CD14-positive monocyte (primary cell): ENCODE measurements around the gene MKNK1. TPM values are rescaled to one million over a fixed set of nuclear protein-coding genes. Genes with fewer than 3 reads are reported as not detected.

Experiments
- DNase-seq, 3 donors: peaks; one replicate each; pipeline ENCODE4 v3.0.0-alpha.2; 2011 to 2022
- H2AFZ ChIP-seq: 2 replicates; pipeline ENCODE4 v1.6.0; 2012; ENCODE audit warnings: mild to moderate bottlenecking, low read depth, low read length, inconsistent platforms; ENCODE audit not compliant: insufficient read depth, poor library complexity, severe bottlenecking
- H3K27ac ChIP-seq, 2 donors: 1 replicate in 1 of 2; 2 replicates in 1 of 2; pipeline ENCODE4 v1.5.1; 2012 to 2013; ENCODE audit warnings: low read length in 2 of 2, control low read depth in 1 of 2, inconsistent platforms in 1 of 2, low read depth in 1 of 2, mild to moderate bottlenecking in 1 of 2
- H3K27me3 ChIP-seq, 2 donors: one replicate each; pipeline versions ENCODE4 v1.6.0 to v1.6.1; 2011 to 2013; ENCODE audit warnings: low read length in 2 of 2; ENCODE audit not compliant: control insufficient read depth in 2 of 2, insufficient read depth in 2 of 2
- H3K36me3 ChIP-seq, 2 donors: replicated peaks in 1 of 2; 1 replicate in 1 of 2; 2 replicates in 1 of 2; pipeline versions ENCODE4 v1.5.1 to v1.6.1; 2012 to 2013; ENCODE audit warnings: low read length in 2 of 2, control low read depth in 1 of 2, inconsistent platforms in 1 of 2, mild to moderate bottlenecking in 1 of 2; ENCODE audit not compliant: insufficient read depth in 2 of 2, control insufficient read depth in 1 of 2
- H3K4me1 ChIP-seq, 2 donors: 1 replicate in 1 of 2; 2 replicates in 1 of 2; pipeline versions ENCODE4 v1.5.1 to v1.6.1; 2012 to 2013; ENCODE audit warnings: low read length in 2 of 2, control low read depth in 1 of 2, inconsistent platforms in 1 of 2, mild to moderate bottlenecking in 1 of 2, moderate library complexity in 1 of 2; ENCODE audit not compliant: insufficient read depth in 2 of 2, control insufficient read depth in 1 of 2
- H3K4me2 ChIP-seq: replicated peaks from 2 replicates; pipeline ENCODE3; 2012; ENCODE audit warnings: low read length, moderate library complexity, mild to moderate bottlenecking; ENCODE audit not compliant: poor library complexity, severe bottlenecking; ENCODE audit errors: extremely low read depth
- H3K4me3 ChIP-seq, 3 experiments: fragments of 200-600 bp in 1 of 3; sonication (generic) in 1 of 3; replicated peaks in 1 of 3; 1 replicate in 2 of 3; 2 replicates in 1 of 3; pipeline ENCODE4 v1.5.1; 2011 to 2013; ENCODE audit warnings: low read length in 3 of 3, mild to moderate bottlenecking in 3 of 3, control low read depth in 2 of 3, low read depth in 2 of 3, inconsistent platforms in 1 of 3, moderate library complexity in 1 of 3
- H3K79me2 ChIP-seq: 2 replicates; pipeline ENCODE4 v1.6.0; 2012; ENCODE audit warnings: mild to moderate bottlenecking, control low read depth, inconsistent platforms, low read length, moderate library complexity; ENCODE audit not compliant: insufficient read depth
- H3K9ac ChIP-seq: 2 replicates; pipeline ENCODE4 v1.6.0; 2017; ENCODE audit warnings: low read length, mild to moderate bottlenecking; ENCODE audit not compliant: insufficient read depth, poor library complexity, severe bottlenecking
- H3K9me3 ChIP-seq, 2 donors: replicated peaks in 1 of 2; 1 replicate in 1 of 2; 2 replicates in 1 of 2; pipeline versions ENCODE4 v1.5.1 to v1.6.1; 2012 to 2013; ENCODE audit warnings: low read length in 2 of 2, control low read depth in 1 of 2; ENCODE audit not compliant: control insufficient read depth in 1 of 2, insufficient read depth in 1 of 2
- H4K20me1 ChIP-seq: 2 replicates; pipeline ENCODE4 v1.6.0; 2012; ENCODE audit warnings: mild to moderate bottlenecking, low read length, control low read depth, moderate library complexity; ENCODE audit not compliant: insufficient read depth
- H3K27ac Mint-ChIP-seq, 7 donors: one replicate each; pipeline ENCODE4 v1.8.0; 2020; ENCODE audit warnings: mild to moderate bottlenecking in 7 of 7, mixed read lengths in 7 of 7, moderate library complexity in 6 of 7, inconsistent platforms in 2 of 7
- H3K27me3 Mint-ChIP-seq, 3 donors: one replicate each; pipeline ENCODE4 v1.8.0; 2021 to 2022; ENCODE audit warnings: low read depth in 3 of 3, mild to moderate bottlenecking in 3 of 3, mixed read lengths in 3 of 3, moderate library complexity in 3 of 3, inconsistent platforms in 1 of 3
- H3K36me3 Mint-ChIP-seq, 2 donors: one replicate each; pipeline ENCODE4 v1.8.0; 2020; ENCODE audit warnings: mixed read lengths in 2 of 2, inconsistent platforms in 1 of 2, mild to moderate bottlenecking in 1 of 2
- H3K4me1 Mint-ChIP-seq: one replicate; pipeline ENCODE4 v1.8.0; 2020; ENCODE audit warnings: mild to moderate bottlenecking, mixed read lengths
- H3K4me3 Mint-ChIP-seq, 2 donors: one replicate each; pipeline ENCODE4 v1.8.0; 2020; ENCODE audit warnings: mild to moderate bottlenecking in 2 of 2, mixed read lengths in 2 of 2, moderate library complexity in 1 of 2
- H3K9me3 Mint-ChIP-seq, 7 donors: one replicate each; pipeline ENCODE4 v1.8.0; 2020 to 2022; ENCODE audit warnings: mixed read lengths in 7 of 7, mild to moderate bottlenecking in 6 of 7, moderate library complexity in 6 of 7, inconsistent platforms in 2 of 7
- CTCF ChIP-seq: fragments of 200-600 bp; IDR thresholded peaks from one replicate; pipeline ENCODE4 v1.8.0; 2022; ENCODE audit warnings: antibody characterized with exemption, mild to moderate bottlenecking
- WGBS: methylation state at CpG from one replicate; pipeline ENCODE4 v1.1.5; 2013; ENCODE audit warnings: missing lambda C conversion rate; ENCODE audit not compliant: insufficient coverage; 5-methylcytosine and 5-hydroxymethylcytosine counted together
- intact Hi-C, 2 donors: fragments of 100-400 bp; cut with micrococcal nuclease; formaldehyde crosslinking; loops; one replicate each; pipeline versions ENCODE4 v1.15.0 to v1.15.1; 2023
- polyA plus RNA-seq, 3 donors: library from polyadenylated mRNA; depleted of rRNA in 1 of 3; unstranded in 2 of 3; stranded (reverse) in 1 of 3; fragments of 300-500 nt in 2 of 3; fragments of >200 nt in 1 of 3; fragmentation: Illumina TruSeq in 2 of 3; gene quantifications; 1 replicate in 2 of 3; 2 replicates in 1 of 3; pipeline ENCODE4 v1.2.3, GENCODE V29; 2012 to 2021

Gene MKNK1
- polyA plus RNA-seq, 3 donors: 38.2 to 144 (median 38.6) TPM

GRCh38 chr1:46556822-46557221 lies 47.2 kb downstream of the MKNK1 start:
- WGBS: 33% methylated on average over 1 of the region's 3 CpGs
- peaks cover 7% of the 10 kb centered on the region for H3K4me1 Mint-ChIP-seq
- peak in 1 of 3 donors; percentile 6 for DNase-seq
- no peak for TF ChIP-seq CTCF
- Histone ChIP-seq H3K9me3 (no peaks in the 10 kb centered on the region), H3K4me1 (no peaks in the 10 kb centered on the region), H3K4me2 (no peak overlapping the region), H3K36me3 (peaks cover 38 to 50% of the 10 kb centered on the region in 2 donors), H4K20me1 (no peaks in the 10 kb centered on the region), H2AFZ (no peak overlapping the region), H3K79me2 (no peaks in the 10 kb centered on the region), H3K27ac (no peak overlapping the region), H3K4me3 (no peak overlapping the region), H3K27me3 (no peaks in the 10 kb centered on the region), H3K9ac (no peak overlapping the region)
- no peak overlapping the region for H3K4me3 Mint-ChIP-seq
- peaks cover 0 to 4% (median 3%) of the 10 kb centered on the region in 3 donors for H3K27me3 Mint-ChIP-seq
- no peak overlapping the region for H3K27ac Mint-ChIP-seq
- peaks cover 43 to 48% of the 10 kb centered on the region in 2 donors for H3K36me3 Mint-ChIP-seq
- H3K9me3 Mint-ChIP-seq: no peaks in the 10 kb centered on the region
- intact Hi-C loops: no loop called here

GRCh38 chr1:46555826-46556619 lies 48.0 kb downstream of the MKNK1 start:
- no peak overlapping the region for H3K27ac Mint-ChIP-seq
- Histone ChIP-seq H3K4me3 (no peak overlapping the region), H4K20me1 (no peaks in the 10 kb centered on the region), H2AFZ (no peak overlapping the region), H3K9me3 (no peaks in the 10 kb centered on the region), H3K36me3 (peaks cover 30 to 42% of the 10 kb centered on the region in 2 donors), H3K79me2 (no peaks in the 10 kb centered on the region), H3K27me3 (no peaks in the 10 kb centered on the region), H3K9ac (no peak overlapping the region), H3K4me1 (no peaks in the 10 kb centered on the region), H3K4me2 (no peak overlapping the region), H3K27ac (no peak overlapping the region)
- peaks cover 7% of the 10 kb centered on the region for H3K4me1 Mint-ChIP-seq
- H3K36me3 Mint-ChIP-seq: peaks cover 35 to 40% of the 10 kb centered on the region in 2 donors
- TF ChIP-seq CTCF: no peak
- WGBS: 93% methylated on average over 6 of the region's 7 CpGs
- peaks cover 3 to 6% (median 5%) of the 10 kb centered on the region in 3 donors for H3K27me3 Mint-ChIP-seq
- intact Hi-C loops: no loop called here
- H3K9me3 Mint-ChIP-seq: no peaks in the 10 kb centered on the region
- DNase-seq: no peak
- H3K4me3 Mint-ChIP-seq: no peak overlapping the region
